GM12801 (cell line): Measurements from ENCODE around the gene ADARB1.

Source experiments
- TF ChIP-seq, protein P1 (sequence below): IDR thresholded peaks from one replicate; pipeline ENCODE4 v1.5.1; 2011; ENCODE audit warnings: control low read depth; ENCODE audit not compliant: insufficient read length; ENCODE audit errors: extremely low read depth

Gene ADARB1

DNA sequence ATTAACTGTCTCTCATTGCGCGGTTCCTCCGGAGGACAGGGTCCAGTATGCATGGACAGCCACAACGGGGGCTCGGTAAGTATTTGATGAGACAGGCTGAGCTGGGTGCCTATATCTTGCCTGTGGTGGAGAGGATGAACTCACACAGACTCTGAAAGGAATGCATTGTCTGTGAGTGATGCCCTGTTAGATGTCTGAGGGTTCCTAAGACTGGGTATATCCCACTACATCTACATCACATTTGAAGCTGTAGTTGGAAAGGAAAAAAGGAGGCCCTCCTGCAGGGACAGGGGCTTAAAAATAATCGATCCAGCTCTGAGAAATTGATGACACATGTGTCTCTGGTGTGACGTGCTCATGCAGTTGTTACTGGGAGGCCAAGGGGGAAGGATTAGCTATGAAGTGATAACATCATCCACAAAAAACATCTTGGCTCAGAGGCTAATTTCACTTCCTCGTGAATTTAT is 1.9 kb downstream of the ADARB1 start:
- TF ChIP-seq, protein P1, sequence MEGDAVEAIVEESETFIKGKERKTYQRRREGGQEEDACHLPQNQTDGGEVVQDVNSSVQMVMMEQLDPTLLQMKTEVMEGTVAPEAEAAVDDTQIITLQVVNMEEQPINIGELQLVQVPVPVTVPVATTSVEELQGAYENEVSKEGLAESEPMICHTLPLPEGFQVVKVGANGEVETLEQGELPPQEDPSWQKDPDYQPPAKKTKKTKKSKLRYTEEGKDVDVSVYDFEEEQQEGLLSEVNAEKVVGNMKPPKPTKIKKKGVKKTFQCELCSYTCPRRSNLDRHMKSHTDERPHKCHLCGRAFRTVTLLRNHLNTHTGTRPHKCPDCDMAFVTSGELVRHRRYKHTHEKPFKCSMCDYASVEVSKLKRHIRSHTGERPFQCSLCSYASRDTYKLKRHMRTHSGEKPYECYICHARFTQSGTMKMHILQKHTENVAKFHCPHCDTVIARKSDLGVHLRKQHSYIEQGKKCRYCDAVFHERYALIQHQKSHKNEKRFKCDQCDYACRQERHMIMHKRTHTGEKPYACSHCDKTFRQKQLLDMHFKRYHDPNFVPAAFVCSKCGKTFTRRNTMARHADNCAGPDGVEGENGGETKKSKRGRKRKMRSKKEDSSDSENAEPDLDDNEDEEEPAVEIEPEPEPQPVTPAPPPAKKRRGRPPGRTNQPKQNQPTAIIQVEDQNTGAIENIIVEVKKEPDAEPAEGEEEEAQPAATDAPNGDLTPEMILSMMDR: no peak

DNA sequence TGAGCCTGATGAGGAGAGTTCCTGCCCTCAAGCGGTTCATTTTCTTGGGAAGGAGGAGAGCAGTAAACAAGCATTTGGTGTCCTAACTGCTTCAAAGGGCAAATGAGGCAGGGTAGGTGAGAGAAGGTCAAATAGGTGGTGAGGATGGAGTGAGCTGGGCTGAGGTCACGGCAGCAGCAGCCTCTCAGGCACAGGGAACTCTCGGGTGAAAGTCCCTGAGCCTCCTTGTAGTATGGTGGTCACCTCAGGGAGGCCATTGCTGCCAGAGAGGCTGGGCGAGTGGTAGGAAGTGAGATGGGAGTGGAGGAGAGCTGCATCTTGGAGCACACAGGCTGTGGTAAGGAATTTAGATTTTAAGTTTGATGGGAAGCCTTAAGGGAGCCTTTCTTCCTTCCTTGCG is 4.0 kb downstream of the ADARB1 start:
- TF ChIP-seq, protein P1: no peak

DNA sequence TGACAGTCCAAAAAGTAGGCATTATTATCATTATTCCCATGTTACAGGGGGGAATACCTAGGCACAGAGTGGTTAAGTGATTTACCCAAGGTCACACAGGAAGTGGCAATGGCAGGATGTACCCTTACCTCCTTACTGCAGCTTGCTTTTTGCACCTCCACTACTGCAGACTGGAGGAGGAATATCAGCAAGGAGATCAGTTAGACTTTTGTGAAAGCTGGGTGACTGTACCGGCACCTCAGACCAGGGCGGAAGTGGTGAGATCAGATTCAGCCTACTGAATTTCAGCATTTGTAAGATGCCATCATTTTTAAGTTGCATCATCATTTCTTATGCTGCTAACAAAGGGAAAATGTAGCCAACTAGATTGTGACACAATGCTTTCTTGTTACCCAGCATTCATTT is 4.5 kb downstream of the ADARB1 start:
- TF ChIP-seq, protein P1: no peak

DNA sequence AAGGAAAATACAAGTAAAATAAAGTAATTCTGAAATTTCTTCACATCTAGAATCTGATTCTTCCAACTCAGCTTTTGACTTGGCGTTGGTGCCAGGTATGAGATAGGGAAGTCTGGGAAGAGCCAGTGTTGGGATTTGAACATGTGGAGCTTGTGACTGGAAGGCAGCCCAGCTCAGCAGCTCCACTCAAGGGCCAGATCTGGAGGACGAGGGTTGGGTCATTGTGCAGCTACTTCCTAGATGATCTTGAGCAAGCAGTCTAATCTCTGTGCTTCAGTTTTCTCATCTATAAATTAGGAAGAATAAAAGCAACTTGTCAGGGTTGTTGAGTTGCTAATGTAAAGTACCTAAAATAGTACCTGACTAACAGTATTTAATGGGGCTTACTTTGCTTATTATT is 5.0 kb downstream of the ADARB1 start:
- TF ChIP-seq, protein P1: no peak

DNA sequence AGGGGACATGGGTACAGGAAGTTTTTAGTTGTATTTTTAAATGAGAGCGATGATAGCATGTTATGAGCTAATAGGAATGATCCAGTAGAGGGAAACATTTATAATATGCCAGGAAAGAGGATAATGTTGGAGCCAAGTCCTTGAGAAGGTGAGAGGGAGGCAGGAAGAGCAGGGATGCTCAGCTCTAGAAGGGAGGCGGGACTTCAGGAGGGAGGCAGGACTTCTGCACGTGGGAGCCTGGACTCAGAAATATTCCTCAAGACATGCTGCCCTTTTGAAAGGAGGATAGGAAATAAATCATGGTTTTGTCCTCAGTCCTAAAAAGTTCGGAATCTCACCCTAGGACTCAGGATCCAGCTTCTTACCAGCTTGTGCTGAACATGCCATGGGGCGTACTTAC is 5.9 kb downstream of the ADARB1 start:
- TF ChIP-seq, protein P1: no peak

DNA sequence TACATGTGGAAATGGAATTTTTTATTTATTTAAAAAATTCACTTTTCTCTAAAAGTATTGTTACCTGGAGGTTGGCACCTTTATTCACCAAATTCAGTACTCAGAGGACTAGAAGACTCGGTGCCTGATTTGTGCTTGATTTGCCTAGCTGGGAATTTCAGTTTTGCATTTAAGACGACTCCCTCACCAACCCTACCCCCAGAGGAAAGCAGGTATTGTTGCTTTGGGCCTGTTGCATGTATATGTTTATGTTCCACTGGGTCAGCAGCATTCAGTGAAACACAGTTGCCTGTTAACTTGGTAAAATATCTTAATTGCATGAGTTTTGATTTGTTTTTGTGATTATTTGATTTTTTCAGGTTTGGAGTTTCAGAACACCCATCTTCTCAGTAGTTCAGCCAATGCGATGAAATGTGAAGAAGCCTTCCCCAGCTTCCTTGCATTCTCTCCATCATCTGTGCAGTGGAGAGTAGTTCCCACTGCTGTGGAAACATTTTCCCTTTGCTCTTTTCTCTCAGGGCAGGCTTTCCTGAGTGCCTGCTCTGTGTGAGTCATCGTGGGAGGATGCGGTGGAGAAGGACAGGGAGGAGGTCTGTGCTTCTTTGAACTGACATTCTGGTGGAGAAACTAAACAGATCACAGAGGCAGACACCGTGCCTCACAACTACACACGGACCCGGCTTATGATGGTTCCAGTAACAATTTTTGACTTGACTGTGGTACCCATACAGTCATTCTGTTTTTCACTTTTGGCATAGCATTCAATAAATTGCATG is 6.4 kb downstream of the ADARB1 start:
- TF ChIP-seq, protein P1: no peak

DNA sequence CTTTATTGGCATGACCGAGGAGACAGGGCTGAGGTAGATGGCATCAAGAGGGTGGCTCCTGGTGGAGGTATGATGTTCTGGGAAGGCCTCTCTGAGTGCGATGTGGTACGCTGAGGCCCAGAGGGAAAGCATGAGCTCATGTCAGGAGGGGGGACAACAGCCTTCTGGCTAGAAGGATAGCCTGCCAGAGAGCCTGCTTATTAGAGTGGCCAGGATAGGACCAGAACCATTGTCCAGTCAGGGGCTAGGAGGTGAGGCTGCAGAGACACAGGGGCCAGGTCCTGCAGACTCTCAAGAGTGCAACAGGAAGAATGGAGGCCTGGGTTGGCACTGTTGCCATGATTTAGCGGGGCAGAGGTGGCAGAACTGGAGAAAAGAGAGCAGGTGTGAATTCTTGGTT is 7.3 kb downstream of the ADARB1 start:
- TF ChIP-seq, protein P1: no peak
